Fibroblast of peridontal ligament (primary cell): ENCODE measurements around the gene THAP8.
A peak's percentile ranks its signal among the peaks of the same experiment; 100 is the strongest.
"Not testable (repeated sequence)": the region's sequence is repeated elsewhere in the genome, so short reads cannot be mapped to it uniquely, and the experiment has no call there.

Experiments
- DNase-seq: peaks from one replicate; pipeline ENCODE4 v3.0.0-alpha.2; 2010; ENCODE audit errors: extremely low read depth

The THAP8 gene

DNA sequence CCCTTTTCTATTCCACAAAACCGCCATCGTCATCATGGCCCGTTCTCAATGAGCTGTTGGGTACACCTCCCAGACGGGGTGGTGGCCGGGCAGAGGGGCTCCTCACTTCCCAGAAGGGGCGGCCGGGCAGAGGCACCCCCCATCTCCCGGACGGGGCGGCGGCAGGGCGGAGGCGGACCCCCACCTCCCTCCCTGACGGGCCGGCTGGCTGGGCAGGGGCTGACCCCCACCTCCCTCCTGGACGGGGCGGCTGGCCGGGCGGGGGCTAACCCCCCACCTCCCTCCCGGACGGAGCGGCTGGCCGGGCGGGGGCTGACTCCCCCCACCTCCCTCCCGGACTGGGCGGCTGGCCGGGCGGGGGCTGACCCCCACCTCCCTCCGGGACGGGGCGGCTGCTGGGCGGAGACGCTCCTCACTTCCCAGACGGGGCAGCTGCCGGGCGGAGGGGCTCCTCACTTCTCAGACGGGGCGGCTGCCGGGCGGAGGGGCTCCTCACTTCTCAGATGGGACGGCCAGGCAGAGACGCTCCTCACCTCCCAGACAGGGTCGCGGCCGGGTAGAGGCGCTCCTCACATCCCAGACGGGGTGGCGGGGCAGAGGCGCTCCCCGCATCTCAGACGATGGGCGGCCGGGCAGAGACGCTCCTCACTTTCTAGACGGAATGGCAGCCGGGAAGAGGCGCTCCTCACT is 14.9 kb upstream of the THAP8 start:
- DNase-seq, result not testable (repeated sequence)

DNA sequence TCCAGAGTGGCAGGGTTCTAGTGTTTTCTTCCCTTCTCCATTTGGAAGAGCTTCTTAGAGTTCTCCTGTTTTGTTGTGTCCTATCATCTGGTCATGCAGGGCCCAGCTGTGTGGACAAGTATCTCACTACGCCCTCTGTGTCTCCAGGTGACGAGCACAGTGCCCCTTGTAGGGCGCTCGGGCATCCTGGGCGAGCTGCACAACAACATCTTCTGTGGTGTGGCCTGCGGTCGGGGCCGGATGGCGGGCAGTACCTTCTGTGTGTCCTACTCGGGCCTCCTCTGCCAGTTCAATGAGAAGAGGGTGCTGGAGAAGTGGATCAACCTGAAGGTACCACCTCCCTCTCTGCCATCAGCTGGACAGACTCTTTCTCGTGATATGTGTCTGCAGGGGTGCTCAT is 13.6 kb upstream of the THAP8 start:
- no peak for DNase-seq

DNA sequence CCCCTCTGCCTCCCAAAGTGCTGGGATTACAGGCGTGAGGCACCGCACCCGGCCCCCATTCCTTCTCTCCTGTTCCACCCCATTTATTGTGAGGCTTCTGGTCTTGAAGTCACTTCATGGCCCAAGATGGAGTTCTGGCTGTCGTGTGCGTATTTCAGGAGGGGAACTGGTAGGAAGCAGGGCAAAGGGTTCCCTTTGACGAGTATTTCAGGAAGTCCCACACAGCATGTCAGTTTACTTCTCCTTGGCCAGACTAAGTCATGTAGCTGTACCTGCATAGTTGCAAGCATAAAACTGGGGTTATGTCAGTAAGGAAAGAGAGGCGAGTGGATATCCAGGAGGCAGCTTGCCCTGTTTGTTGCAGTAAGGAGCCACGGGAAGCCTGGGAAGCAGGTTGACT is 10.7 kb upstream of the THAP8 start:
- DNase-seq, result no peak

DNA sequence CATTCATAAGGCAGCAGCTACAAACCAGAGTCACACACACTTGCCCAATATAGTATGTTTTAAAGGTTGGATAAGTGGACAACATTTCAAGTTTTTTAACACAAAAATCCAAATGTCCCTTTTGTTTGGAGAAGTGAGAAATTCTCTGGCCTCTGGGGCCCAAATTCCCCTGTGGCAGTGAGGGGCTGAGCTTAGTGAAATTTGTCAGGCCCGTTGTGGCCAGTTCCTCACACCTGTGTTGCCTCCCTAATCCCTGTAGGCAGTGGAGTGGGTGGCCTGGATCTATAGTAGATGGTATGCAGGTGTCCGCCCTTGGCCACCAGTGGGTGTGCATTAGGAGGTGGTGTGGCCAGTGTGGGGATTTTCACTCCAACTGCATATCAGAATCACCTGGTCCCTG is 7.3 kb upstream of the THAP8 start:
- DNase-seq, result no peak

DNA sequence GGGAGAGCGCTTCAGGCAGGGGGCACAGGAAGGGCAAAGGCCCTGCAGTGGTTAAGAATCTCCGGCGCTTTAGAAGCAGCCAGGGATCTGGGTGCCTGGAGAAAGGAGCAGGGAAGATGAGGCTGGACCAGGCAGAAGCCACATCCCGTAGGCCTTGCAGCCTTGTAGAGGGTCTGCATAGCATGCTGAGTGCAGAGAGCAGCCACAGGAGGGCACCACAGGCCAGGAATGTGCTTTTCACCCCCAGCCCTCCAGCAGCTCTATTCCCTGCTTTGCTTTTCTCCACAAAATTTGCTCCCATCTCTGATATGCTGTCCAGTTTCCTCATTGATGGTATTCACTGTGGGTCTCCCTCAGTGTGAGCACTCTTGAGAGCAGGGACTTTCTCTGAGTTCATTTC is 6.3 kb upstream of the THAP8 start:
- peak; percentile 63 for DNase-seq

DNA sequence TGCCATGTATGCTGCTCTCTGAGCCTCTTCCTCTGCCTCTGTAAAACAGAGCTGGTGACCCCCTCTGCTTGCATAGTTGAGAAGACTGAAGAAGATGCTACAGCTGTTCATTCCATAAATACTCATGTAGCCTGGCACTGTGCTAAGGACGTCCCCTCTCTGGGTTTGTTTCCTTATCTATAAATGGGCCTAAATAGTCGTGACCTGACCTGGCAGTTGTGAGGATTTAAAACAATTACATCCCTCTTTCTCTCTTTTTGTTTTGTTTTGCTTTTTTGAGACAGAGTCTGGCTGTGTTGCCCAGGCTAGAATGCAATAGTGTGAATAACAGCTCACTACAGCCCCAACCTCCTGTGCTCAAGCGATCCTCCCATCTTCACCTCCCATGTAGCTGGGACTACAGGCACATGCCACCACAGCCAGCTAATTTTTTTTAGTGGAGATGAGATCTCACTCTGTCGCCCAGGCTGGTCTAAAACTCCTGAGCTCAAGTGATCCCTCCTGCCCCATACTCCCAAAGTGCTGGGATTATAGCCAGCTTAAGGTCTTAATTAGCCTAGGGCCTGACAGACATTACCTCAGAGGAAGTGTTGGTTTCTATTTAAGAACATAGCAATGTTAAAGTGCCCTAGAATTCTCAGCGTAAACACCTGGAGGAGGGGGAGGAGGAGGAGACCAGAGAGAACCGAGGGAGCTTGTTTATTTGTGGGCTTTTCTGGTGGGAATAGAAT is 5.3 kb upstream of the THAP8 start:
- no peak for DNase-seq

DNA sequence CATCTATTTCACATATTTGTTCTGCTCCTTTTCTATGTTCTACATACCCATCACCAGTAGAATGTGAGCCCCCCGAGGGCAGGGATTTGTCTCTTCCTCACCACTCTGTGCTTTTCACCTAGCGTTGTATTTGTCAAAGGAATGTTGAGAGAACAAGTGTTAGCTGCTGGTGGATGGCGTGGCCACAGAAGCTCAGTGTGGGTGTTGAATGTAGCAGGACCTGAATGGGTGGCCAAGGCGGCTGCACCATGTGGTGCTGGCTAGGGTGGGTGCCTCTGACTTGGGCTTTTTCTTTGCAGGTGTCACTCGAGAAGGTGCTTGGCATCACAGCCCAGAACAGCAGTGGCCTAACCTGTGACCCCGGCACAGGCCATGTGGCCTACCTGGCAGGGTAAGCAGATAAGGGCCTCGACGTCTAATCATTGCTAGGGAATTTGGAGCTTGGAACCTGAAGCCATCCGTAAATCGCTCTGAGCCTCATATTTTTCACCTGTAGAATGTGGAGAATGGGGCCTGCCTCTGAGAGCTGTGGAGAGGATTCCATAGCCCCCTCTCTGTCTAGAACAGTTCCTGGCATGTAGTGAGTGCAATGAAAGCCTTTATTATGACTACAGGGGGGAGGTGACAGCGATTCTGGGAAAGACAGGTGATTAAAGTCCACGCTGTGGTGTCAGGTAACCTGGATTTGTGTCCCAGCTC is 4.5 kb upstream of the THAP8 start:
- DNase-seq, result no peak

DNA sequence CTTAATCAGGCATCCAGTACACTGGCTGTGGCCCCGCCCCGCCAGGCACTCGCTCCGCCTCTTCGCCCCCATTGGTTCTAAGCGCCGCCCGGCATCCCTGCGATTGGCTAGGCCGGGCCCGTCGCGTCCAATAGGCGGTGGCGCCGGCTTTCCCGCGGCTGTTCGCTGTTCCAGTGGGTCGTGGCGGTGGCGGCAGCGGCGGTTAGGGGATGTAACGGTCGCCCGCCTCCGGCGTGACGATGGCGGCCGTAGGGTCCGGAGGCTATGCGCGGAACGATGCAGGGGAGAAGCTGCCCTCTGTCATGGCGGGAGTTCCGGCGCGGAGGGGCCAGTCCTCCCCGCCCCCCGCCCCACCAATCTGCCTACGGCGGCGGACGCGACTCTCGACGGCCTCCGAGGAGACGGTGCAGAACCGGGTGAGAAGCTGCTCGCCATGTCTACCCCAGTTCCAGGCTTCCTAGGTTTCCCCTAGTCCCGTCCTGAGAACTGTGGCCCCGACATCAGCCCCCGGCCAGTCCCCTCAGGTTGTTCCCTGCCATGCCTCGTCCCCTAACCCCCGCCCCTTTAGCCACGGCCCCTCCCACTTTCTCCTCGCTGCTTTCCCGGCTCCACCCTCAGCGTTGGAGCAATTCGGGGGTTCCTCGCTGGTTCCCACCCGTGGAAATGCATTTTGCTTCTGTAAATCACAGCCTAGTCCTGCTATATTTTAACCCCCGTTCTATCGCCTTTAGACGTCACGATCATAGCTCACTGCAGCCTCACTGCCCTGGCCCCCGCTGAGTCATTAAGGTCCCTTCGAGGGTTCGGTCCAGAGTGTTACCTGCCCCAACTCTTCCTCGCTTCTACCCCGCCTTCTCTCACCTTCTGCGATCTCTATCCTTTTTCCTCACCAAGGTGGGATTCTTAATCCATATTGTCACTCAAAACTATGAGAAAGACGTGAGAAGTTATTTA is 925 bp upstream of the THAP8 start, which contains the start of gene WDR62:
WDR62 (plus strand) TSS at position 165 of the 954 bp plus-strand sequence; CDS start at position 240, 75 bp downstream.
- no peak for DNase-seq

DNA sequence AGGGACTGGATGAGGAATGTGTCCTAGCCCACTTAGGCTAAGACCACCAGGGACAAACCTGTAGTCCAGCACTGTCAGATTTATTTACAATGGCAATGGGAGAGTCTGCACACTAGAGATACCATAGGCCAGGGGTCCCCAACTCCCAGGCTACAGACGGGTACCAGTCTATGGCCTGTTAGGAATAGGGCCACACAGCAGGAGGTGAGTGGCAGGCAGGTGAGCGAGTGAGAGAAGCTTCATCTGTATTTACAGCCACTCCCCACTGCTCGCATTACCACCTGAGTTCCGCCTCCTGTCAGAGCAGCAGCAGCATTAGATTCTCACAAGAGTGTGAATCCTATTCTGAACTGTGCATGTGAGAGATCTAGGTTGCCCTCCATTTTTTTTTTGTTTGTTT is 2.4 kb downstream of the THAP8 start:
- no peak for DNase-seq

DNA sequence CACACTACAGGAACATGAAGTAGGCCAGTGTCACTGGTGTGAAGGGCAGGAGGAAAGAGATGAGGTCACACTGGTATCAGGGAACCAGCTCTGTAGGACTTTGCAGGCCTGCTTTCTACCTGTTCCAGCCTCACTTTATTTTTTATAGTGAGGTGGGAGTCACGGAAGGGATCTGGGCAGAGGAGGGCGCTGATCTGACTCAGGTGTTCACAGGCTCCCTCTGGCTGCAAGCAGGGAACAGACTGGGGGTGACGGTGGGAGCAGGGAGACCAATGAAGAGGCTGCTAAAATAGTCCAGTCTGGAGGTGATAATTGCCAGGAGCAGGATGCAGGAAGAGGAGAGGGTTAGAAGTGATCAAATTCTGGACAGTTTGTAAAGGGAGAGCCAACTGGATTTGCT is 2.8 kb downstream of the THAP8 start:
- no peak for DNase-seq

DNA sequence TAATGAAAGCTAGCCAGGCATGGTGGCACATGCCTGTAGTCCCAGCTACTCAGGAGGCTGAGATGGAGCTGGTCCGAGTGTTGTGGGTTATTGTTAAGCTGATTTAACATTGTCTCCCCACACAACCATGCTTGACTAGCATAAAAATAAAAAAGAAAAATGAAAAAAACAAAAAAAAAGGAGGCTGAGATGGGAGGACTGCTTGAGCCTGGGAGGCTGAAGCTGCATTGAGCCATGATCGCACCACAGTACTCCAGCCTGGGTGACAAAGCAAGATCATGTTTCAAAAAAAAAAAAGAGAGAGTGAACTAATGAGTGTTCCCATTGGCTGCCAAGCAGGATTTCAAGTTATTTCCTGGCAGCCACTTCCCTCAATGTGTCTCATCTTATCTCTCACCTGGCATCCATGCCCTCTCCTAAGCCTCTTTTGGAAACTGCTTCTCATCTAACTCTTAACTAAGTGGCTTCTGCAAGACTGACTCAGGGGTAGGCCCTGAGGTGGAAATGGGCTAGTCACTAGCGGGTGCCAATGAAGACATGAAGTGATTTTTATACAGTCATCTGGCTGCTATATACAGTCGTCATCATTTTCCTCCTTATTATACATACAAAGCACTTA is 4.9 kb downstream of the THAP8 start:
- DNase-seq, result no peak

DNA sequence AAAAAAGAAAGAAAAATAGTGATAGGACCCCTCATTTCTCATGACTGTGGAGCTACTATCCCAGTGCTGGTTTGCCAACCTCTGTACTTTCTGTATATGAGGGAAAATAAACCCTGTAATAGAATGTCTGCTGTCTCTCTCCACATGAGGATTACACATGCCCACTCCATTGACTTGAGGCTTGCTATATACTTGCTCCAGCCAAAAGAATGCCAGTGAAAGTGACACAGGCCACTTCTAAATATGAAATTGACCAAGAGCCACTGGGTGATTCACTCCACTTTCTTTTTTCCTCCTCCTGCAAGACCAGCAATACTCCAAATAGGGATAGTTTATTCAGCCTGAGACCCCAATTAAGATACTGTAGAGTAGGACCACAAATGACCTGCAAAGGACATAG is 6.2 kb downstream of the THAP8 start:
- DNase-seq, result no peak

DNA sequence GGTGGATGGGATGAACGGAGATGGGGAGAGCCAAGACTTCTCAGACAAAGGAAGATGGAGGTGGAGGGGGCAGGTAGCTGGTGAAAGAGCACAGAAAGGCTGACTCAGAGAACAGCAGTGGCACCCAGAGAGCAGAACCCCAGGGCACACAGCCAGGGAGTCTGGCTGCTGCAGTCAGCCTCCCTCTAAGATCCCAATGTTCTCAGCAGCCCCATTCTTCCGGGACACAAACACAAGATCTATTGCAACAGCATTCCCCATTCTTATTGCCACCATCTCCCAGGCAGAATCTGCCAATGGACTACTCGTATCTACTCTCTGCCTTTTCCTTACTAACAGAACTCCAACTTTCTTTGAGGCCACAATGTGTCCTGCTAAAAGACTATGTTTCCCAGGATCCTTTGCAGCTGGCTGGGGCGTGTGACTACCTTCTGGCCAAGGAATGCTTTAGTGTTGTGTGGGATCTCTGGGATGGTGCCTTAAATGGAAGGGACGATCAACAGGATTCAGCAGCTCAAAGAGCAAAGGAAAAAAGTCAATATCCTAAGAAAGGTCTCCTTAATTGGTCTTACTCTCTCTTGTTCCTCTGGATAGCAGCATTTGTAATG is 7.5 kb downstream of the THAP8 start:
- DNase-seq, result peak; percentile 22

DNA sequence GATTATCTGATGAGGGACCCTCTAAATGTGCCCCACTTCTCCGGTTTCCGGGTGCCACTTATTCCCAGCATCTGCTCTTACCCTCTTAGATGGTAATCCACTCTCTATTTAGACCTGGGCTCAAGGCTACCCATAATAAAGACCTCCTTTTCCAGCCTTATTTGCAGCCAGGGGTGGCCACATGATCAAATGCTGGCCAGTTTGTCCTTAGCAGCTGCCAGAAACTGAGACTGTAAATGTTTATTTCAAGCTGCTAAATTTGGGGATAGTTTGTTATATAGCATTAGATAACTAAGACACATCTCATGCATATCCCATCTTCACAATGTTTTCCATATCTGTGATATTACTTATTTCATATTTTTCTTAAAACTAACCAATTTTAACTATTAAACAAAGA is 10.1 kb downstream of the THAP8 start:
- DNase-seq, result no peak

DNA sequence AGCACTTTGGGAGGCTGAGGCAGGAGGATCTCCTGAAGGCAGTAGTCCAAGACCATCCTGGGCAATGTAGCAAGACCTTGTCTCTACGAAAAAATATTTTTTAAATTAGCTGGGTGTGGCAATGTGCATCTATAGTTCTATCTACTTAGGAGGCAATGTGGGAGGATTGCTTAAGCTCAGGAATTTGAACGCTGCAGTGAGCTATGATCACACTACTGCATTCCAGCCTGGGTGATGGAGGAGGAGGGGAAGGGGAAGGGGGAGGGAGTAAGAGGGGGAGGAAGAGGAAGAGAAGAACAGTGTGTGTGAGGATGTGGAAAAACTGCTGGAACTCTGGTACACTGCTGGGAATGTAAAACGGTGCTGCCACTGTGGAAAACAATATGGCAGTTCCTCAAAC is 12.3 kb downstream of the THAP8 start:
- DNase-seq, result peak; percentile 88

DNA sequence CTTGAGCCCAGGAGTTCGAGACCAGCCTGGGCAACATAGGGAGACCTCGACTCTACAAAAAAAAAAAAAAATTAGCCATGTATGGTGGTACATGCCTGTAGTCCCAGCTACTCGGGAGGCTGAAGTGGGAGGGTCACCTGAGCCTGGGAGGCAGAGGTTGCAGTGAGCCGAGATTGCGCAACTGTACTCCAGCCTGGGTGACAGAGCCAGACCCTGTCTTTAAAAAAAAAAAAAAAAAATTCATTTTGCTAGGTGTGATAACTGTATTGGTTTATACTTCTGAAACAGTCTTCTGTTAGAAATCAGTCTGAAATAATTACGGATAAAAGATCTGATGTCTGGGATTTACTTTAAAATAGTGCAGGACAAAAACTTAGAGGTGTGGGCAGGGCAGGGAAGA is 13.0 kb downstream of the THAP8 start:
- DNase-seq, result not testable (repeated sequence)

DNA sequence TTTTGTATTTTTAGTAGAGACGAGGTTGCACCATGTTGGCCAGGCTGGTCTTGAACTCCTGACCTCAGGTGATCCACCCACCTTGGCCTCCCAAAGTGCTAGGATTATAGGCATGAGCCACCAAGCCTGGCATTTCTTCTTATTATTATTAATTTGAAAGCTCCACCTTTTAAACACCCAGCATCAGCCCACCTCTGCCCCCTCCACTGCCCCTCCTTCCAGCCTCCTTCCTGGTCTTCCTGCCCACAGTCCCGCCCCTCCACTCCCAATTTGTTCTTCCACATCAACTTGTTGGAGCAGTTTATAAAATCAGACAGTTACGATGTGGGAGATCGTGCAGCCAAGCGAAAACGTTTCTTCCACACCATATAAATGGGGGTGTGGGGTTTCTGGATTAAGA is 13.6 kb downstream of the THAP8 start:
- no peak for DNase-seq

DNA sequence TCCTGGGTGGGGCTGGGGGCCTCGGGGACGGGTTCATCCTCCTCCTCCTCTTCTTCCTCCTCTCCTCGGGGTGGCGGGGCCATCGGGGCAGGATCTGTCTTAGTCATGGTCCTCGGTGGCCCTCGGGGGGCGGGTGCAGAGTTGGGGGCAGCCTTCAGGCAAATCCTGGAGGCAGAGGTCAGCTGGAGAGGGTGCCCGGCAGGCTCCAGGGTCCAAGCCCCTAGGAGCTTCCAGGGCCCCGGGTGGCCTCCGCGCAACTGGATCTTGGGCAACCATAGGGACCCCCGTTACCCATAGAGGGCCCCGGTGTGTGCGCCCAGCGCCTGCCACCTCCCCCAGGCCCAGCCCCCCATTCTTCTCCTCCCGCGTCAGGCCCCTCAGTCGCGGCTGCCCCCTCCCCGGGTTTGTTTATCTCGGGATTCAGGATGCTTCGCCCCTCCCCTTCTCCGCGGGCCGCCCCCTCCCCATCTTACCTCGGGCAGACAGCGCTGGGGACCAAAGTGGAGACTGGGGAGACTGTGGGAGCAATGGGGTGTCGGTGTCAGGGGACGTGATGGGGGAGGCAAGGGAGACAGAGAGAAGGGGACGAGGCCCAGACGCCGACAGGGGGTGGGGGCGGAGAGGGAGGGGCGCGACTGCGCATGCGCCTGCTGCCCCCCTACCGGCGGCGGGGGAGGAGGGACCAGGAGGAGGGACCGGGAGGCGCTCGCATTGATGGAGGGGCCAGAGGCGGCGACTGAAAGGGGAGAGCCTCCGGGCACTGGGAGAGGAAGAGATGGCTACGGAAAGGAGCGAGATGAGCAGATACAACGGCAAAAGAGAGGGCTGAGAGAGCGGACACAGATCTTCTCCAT is 21.6 kb downstream of the THAP8 start, which contains the start of gene CLIP3:
CLIP3 (minus strand) TSS at position 623 of the 854 bp plus-strand sequence; CDS start at position 107, 516 bp downstream.
- peak; percentile 62 for DNase-seq

DNA sequence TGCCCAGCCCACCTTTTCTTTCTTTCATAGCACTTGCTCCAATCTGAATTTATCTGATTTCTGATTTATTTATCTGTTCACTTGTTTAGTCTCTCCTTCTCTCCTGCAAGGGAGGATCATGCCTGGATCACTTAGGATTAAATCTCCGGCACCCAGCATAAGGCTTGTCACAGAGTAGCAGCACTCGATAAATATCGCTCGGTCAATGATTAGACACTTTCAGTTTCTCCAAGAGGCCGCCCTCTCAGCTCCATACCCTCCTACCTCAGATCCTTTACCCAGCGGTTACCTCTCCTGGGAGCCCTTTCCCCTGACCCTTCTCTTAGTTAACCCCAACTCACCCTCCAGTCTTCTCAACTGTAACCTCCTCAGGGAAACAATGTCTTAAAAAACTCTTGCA is 22.8 kb downstream of the THAP8 start:
- no peak for DNase-seq
